Suprapubic skin (tissue), 4 donors: ENCODE results near the gene PRKN. TPM values are rescaled to one million over a fixed set of nuclear protein-coding genes. Genes with fewer than 3 reads are reported as not detected.

ENCODE experiments used
- DNase-seq, 2 donors: peaks; one replicate each; pipeline ENCODE4 v3.0.0-alpha.2; 2019; ENCODE audit warnings: low spot score in 2 of 2
- H3K27ac ChIP-seq: fragments of 200-600 bp; sonication (generic); one replicate; pipeline ENCODE4 v1.5.1; 2019
- H3K27me3 ChIP-seq: fragments of 200-600 bp; sonication (generic); one replicate; pipeline ENCODE4 v1.5.1; 2019
- H3K36me3 ChIP-seq: fragments of 200-600 bp; sonication (generic); one replicate; pipeline ENCODE4 v1.5.1; 2019
- H3K4me1 ChIP-seq: fragments of 200-600 bp; sonication (generic); one replicate; pipeline ENCODE4 v1.5.1; 2019
- H3K4me3 ChIP-seq: fragments of 200-600 bp; sonication (generic); one replicate; pipeline ENCODE4 v1.5.1; 2019; ENCODE audit warnings: mild to moderate bottlenecking
- H3K9me3 ChIP-seq: fragments of 200-600 bp; sonication (generic); one replicate; pipeline ENCODE4 v1.5.1; 2019
- EP300 ChIP-seq: sonication (generic); formaldehyde crosslinking; IDR thresholded peaks from one replicate; pipeline ENCODE4 v1.6.1; 2017; ENCODE audit warnings: antibody characterized with exemption
- POLR2A ChIP-seq, 2 donors: fragments of 450-650 bp; IDR thresholded peaks; one replicate each; pipeline ENCODE4 v1.6.1; 2017; ENCODE audit warnings: antibody characterized with exemption in 2 of 2, mild to moderate bottlenecking in 2 of 2, moderate library complexity in 2 of 2
- POLR2AphosphoS5 ChIP-seq, 3 donors: sonication (generic); formaldehyde crosslinking; IDR thresholded peaks; one replicate each; pipeline ENCODE4 v1.6.1; 2017; ENCODE audit warnings: antibody characterized with exemption in 3 of 3
- WGBS: methylation state at CpG from one replicate; pipeline ENCODE4 v1.1.5; 2018; 5-methylcytosine and 5-hydroxymethylcytosine counted together
- total RNA-seq, 4 donors: library from RNA; depleted of rRNA; stranded (reverse); fragments of >200 nt; gene quantifications; one replicate each; pipeline ENCODE4 v1.1.0, GENCODE V29; 2016
- TF ChIP-seq, protein P1 (sequence below), 2 donors: fragments of 200-600 bp in 1 of 2; fragments of 450-650 bp in 1 of 2; sonication (generic) in 1 of 2; IDR thresholded peaks; one replicate each; pipeline ENCODE4 v1.5.1; 2016 to 2019; ENCODE audit warnings: antibody characterized with exemption in 2 of 2, mild to moderate bottlenecking in 1 of 2, moderate library complexity in 1 of 2

Gene PRKN
- total RNA-seq, 4 donors from 2014 or later: 7.2 to 22.8 (median 14.4) TPM

DNA sequence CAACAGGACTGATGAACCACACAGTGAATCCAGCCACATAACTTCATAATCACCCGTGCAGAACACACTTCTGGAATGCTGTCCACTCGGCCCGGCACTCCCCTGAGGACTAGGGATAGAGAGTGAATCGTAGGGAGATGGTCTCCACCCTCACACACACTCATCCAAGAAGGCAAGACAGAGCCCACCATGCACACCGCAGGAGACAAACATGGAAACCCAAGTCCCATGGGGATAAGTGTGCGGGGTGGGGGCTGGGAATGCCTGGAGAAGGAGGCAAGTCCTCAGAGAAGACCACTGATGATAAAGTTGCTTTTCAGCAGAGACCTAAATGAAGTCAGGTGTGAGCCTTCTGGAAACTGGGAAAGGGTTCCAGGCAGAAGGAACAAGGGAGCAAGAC is 1054.5 kb downstream of the PRKN start:
- Histone ChIP-seq H3K4me1 (no peaks in the 10 kb centered on the region), H3K27ac (no peak overlapping the region), H3K9me3 (no peaks in the 10 kb centered on the region), H3K4me3 (no peak overlapping the region), H3K36me3 (no peaks in the 10 kb centered on the region), H3K27me3 (no peaks in the 10 kb centered on the region)
- 91% methylated on average over 6 of the region's 6 CpGs for WGBS
- TF ChIP-seq, protein P1, sequence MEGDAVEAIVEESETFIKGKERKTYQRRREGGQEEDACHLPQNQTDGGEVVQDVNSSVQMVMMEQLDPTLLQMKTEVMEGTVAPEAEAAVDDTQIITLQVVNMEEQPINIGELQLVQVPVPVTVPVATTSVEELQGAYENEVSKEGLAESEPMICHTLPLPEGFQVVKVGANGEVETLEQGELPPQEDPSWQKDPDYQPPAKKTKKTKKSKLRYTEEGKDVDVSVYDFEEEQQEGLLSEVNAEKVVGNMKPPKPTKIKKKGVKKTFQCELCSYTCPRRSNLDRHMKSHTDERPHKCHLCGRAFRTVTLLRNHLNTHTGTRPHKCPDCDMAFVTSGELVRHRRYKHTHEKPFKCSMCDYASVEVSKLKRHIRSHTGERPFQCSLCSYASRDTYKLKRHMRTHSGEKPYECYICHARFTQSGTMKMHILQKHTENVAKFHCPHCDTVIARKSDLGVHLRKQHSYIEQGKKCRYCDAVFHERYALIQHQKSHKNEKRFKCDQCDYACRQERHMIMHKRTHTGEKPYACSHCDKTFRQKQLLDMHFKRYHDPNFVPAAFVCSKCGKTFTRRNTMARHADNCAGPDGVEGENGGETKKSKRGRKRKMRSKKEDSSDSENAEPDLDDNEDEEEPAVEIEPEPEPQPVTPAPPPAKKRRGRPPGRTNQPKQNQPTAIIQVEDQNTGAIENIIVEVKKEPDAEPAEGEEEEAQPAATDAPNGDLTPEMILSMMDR (IDR thresholded peaks at IDR 0.05): no peak
- no peak for TF ChIP-seq POLR2A (IDR thresholded peaks at IDR 0.05)
- TF ChIP-seq POLR2AphosphoS5 (IDR thresholded peaks at IDR 0.05): no peak
- no peak for TF ChIP-seq EP300
- DNase-seq: no peak

- no peaks in the 10 kb centered on the region for H3K36me3 ChIP-seq
- H3K27me3 ChIP-seq: no peaks in the 10 kb centered on the region
- no peaks in the 10 kb centered on the region for H3K9me3 ChIP-seq
- 95% methylated on average over 9 of the region's 9 CpGs for WGBS
- no peak overlapping the region for H3K27ac ChIP-seq
- H3K4me1 ChIP-seq: no peaks in the 10 kb centered on the region
- no peak for TF ChIP-seq POLR2A (IDR thresholded peaks at IDR 0.05)
- no peak for TF ChIP-seq POLR2AphosphoS5 (IDR thresholded peaks at IDR 0.05)
- DNase-seq: no peak
- no peak overlapping the region for H3K4me3 ChIP-seq
Measured at GRCh38 chr6:161671117-161671516, 1056.4 kb downstream of the PRKN start.

DNA sequence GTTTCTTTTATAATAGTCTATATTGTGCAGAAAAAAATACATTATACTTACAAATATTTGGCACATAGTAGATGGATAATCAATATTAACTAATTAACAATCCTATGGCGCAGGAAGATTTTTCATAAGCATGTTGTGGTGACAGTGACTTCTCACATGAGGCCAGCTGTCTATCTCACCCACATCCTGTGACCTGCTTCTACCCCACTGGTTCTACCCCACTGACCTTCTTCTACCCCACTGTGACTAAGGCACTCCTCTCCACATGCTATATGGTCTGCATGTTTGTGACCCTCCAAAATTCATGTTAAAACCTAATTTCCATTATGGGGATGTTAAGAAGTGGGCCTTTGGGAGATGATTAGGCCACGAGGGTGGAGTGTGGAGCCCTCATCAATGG is 1058.9 kb downstream of the PRKN start:
- TF ChIP-seq, protein P1 (IDR thresholded peaks at IDR 0.05): no peak
- TF ChIP-seq POLR2AphosphoS5 (IDR thresholded peaks at IDR 0.05): no peak
- TF ChIP-seq POLR2A (IDR thresholded peaks at IDR 0.05): no peak
- no peak for TF ChIP-seq EP300
- H3K36me3 ChIP-seq: no peaks in the 10 kb centered on the region
- no peak for DNase-seq
- H3K4me3 ChIP-seq: no peak overlapping the region
- no peaks in the 10 kb centered on the region for H3K4me1 ChIP-seq
- H3K9me3 ChIP-seq: no peaks in the 10 kb centered on the region
- H3K27ac ChIP-seq: no peak overlapping the region
- H3K27me3 ChIP-seq: no peaks in the 10 kb centered on the region
- WGBS: 94% methylated on average over 2 of the region's 2 CpGs

GRCh38 chr6:161667957-161668356 is 1059.6 kb downstream of the PRKN start:
- WGBS: 80% methylated on average over 1 of the region's 1 CpG
- Histone ChIP-seq H3K36me3 (no peaks in the 10 kb centered on the region), H3K27ac (no peak overlapping the region), H3K4me1 (no peaks in the 10 kb centered on the region), H3K4me3 (no peak overlapping the region), H3K9me3 (peaks cover 2% of the 10 kb centered on the region), H3K27me3 (no peaks in the 10 kb centered on the region)
- DNase-seq: no peak
- TF ChIP-seq, protein P1 (IDR thresholded peaks at IDR 0.05): no peak
- TF ChIP-seq POLR2A (IDR thresholded peaks at IDR 0.05) (no peak), EP300 (no peak), POLR2AphosphoS5 (IDR thresholded peaks at IDR 0.05) (no peak)

- TF ChIP-seq, protein P1 (IDR thresholded peaks at IDR 0.05): no peak
- TF ChIP-seq EP300 (no peak), POLR2AphosphoS5 (IDR thresholded peaks at IDR 0.05) (no peak), POLR2A (IDR thresholded peaks at IDR 0.05) (no peak)
- H3K4me3 ChIP-seq: no peak overlapping the region
- no peaks in the 10 kb centered on the region for H3K27me3 ChIP-seq
- DNase-seq: no peak
- 92% methylated on average over 8 of the region's 8 CpGs for WGBS
- H3K4me1 ChIP-seq: no peaks in the 10 kb centered on the region
- no peaks in the 10 kb centered on the region for H3K36me3 ChIP-seq
- no peak overlapping the region for H3K27ac ChIP-seq
- peaks cover 4% of the 10 kb centered on the region for H3K9me3 ChIP-seq
Measured at GRCh38 chr6:161663682-161664081, 1063.9 kb downstream of the PRKN start.
